A673 (cell line): ENCODE results near the gene ANKRD11. TPM values are rescaled to one million over a fixed set of nuclear protein-coding genes. Genes with fewer than 3 reads are reported as not detected.

Experiments
- BruUV-seq: library from RNA; stranded (reverse); fragments of 400-500 nt; replicated peaks from 2 replicates; lab custom pipeline; 2021; lab: Mats Ljungman, UMichigan
- CTCF ChIA-PET: fragments of 300-600 bp; sonication (Branson Sonifier 250); formaldehyde crosslinking; loops from one replicate; lab custom pipeline; 2022; ENCODE audit warnings: antibody characterized with exemption; lab: Charles Lee
- POLR2A ChIA-PET: fragments of 300-600 bp; sonication (Branson Sonifier 250); formaldehyde crosslinking; loops from one replicate; lab custom pipeline; 2022; ENCODE audit warnings: antibody characterized with exemption; ENCODE audit not compliant: low non-redundant PET; lab: Charles Lee
- DNase-seq: peaks from one replicate; pipeline ENCODE4 v3.0.0-alpha.2; 2015; ENCODE audit warnings: low spot score
- H3K27ac ChIP-seq: fragments of 200-600 bp; sonication (generic); 2 replicates; pipeline ENCODE4 v1.5.1; 2016; ENCODE audit warnings: mixed run types, low read depth, mild to moderate bottlenecking, mixed read lengths, antibody characterized with exemption, low read length; ENCODE audit not compliant: poor library complexity, severe bottlenecking
- H3K27me3 ChIP-seq: fragments of 200-600 bp; sonication (generic); replicated peaks from 2 replicates; pipeline ENCODE4 v1.6.1; 2017; ENCODE audit warnings: mixed run types, low read depth, mild to moderate bottlenecking, mixed read lengths, antibody characterized with exemption, low read length; ENCODE audit not compliant: insufficient read depth, poor library complexity
- H3K36me3 ChIP-seq: fragments of 200-600 bp; sonication (generic); 2 replicates; pipeline ENCODE4 v1.6.1; 2016; ENCODE audit warnings: mixed run types, mild to moderate bottlenecking, mixed read lengths, antibody characterized with exemption, low read length; ENCODE audit not compliant: insufficient read depth, poor library complexity, severe bottlenecking
- H3K4me1 ChIP-seq: fragments of 200-600 bp; sonication (generic); 2 replicates; pipeline ENCODE4 v1.6.1; 2017; ENCODE audit warnings: mixed run types, mild to moderate bottlenecking, mixed read lengths, antibody characterized with exemption, low read length; ENCODE audit not compliant: insufficient read depth, poor library complexity, severe bottlenecking
- H3K4me3 ChIP-seq: fragments of 200-600 bp; sonication (generic); 2 replicates; pipeline ENCODE4 v1.5.1; 2016; ENCODE audit warnings: low read depth, mixed run types, mild to moderate bottlenecking, mixed read lengths, low read length; ENCODE audit not compliant: poor library complexity, severe bottlenecking
- H3K9me3 ChIP-seq: fragments of 200-600 bp; sonication (generic); 2 replicates; pipeline ENCODE4 v1.6.1; 2016; ENCODE audit warnings: mixed run types, low read depth, mild to moderate bottlenecking, mixed read lengths, antibody characterized with exemption, low read length; ENCODE audit not compliant: poor library complexity, severe bottlenecking
- EZH2 ChIP-seq: fragments of 200-600 bp; sonication (generic); IDR thresholded peaks from 2 replicates; pipeline ENCODE4 v1.6.1; 2017; ENCODE audit warnings: borderline replicate concordance, low read depth, mild to moderate bottlenecking, mixed read lengths, antibody characterized with exemption, low read length; ENCODE audit not compliant: poor library complexity, severe bottlenecking
- intact Hi-C: fragments of 100-400 bp; cut with micrococcal nuclease; formaldehyde crosslinking; loops from one replicate; pipeline ENCODE4 v1.10.0; 2022; ENCODE audit not compliant: unreplicated experiment
- total RNA-seq: library from RNA; stranded (reverse); gene quantifications from 2 replicates; pipeline ENCODE4 v1.2.3, GENCODE V29; 2021
- TF ChIP-seq, protein P1 (sequence below): fragments of 300-800, 200-600 bp; sonication (generic); conservative IDR thresholded peaks from 2 replicates; pipeline ENCODE4 v1.5.1; 2017; ENCODE audit warnings: low read depth, mild to moderate bottlenecking, antibody characterized with exemption, low read length, moderate library complexity, mixed read lengths

The ANKRD11 gene
- total RNA-seq, 1 experiment from 2014 or later, result 217 TPM

GRCh38 chr16:89506113-89506504, 15.7 kb upstream of the ANKRD11 start:
- Histone ChIP-seq H3K4me3 (no peak overlapping the region), H3K27ac (no peak overlapping the region), H3K36me3 (peaks cover 9% of the 10 kb centered on the region), H3K27me3 (no peaks in the 10 kb centered on the region), H3K4me1 (peaks cover 21% of the 10 kb centered on the region), H3K9me3 (no peaks in the 10 kb centered on the region)
- intact Hi-C loops, result loop anchor here (5.0 to 10.0 kb wide), 2 partner anchors 174 to 261 kb away; no protein-coding TSS in a partner anchor
- TF ChIP-seq EZH2, result no peak
- TF ChIP-seq, protein P1, sequence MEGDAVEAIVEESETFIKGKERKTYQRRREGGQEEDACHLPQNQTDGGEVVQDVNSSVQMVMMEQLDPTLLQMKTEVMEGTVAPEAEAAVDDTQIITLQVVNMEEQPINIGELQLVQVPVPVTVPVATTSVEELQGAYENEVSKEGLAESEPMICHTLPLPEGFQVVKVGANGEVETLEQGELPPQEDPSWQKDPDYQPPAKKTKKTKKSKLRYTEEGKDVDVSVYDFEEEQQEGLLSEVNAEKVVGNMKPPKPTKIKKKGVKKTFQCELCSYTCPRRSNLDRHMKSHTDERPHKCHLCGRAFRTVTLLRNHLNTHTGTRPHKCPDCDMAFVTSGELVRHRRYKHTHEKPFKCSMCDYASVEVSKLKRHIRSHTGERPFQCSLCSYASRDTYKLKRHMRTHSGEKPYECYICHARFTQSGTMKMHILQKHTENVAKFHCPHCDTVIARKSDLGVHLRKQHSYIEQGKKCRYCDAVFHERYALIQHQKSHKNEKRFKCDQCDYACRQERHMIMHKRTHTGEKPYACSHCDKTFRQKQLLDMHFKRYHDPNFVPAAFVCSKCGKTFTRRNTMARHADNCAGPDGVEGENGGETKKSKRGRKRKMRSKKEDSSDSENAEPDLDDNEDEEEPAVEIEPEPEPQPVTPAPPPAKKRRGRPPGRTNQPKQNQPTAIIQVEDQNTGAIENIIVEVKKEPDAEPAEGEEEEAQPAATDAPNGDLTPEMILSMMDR, result no peak
- DNase-seq, result no peak
- ChIA-PET CTCF (no interaction called here), POLR2A (no interaction called here)
- BruUV-seq, result no TSS peak

- Histone ChIP-seq H3K4me1 (peaks cover 21% of the 10 kb centered on the region), H3K9me3 (no peaks in the 10 kb centered on the region), H3K4me3 (no peak overlapping the region), H3K27me3 (no peaks in the 10 kb centered on the region), H3K27ac (no peak overlapping the region), H3K36me3 (peaks cover 3% of the 10 kb centered on the region)
- DNase-seq, result peak; percentile 33
- BruUV-seq, result no TSS peak
- intact Hi-C loops, result loop anchor here (5.0 to 10.0 kb wide), 2 partner anchors 173 to 261 kb away; no protein-coding TSS in a partner anchor
- ChIA-PET POLR2A (no interaction called here), CTCF (no interaction called here)
- TF ChIP-seq EZH2, result no peak
- TF ChIP-seq, protein P1, result no peak
These were observed 15.1 kb upstream of the ANKRD11 start for GRCh38 chr16:89505204-89506112.

DNA sequence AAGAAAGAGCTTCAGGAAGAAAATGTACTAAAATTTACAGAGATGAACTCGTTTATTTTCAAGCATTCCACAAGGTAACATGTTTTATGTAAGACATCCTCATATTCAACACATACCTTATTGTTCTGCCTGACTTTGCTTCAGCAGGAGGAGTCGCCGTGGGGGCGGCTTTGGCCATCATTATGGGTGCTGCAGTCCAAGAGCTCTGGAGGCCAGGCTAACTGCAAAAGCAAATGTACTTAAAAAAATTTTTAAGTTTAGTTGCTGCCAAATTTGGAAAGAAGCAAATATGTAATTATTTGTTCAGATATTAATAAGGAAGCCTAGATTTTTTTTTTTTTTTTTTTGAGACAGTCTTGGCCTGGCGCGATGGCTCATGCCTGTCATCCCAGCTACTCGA, 13.7 kb upstream of the ANKRD11 start:
- H3K4me1 ChIP-seq, result peaks cover 16% of the 10 kb centered on the region
- ChIA-PET CTCF (no interaction called here), POLR2A (interaction anchor here (0.7 kb wide), 1 partner anchor 13 kb away, joined by 13 read pairs; no protein-coding TSS in a partner anchor)
- no peaks in the 10 kb centered on the region for H3K27me3 ChIP-seq
- DNase-seq, result no peak
- no peak overlapping the region for H3K4me3 ChIP-seq
- BruUV-seq, result no TSS peak
- no peaks in the 10 kb centered on the region for H3K9me3 ChIP-seq
- TF ChIP-seq EZH2, result no peak
- TF ChIP-seq, protein P1, result no peak
- H3K36me3 ChIP-seq, result no peaks in the 10 kb centered on the region
- no peak overlapping the region for H3K27ac ChIP-seq
- intact Hi-C loops, result loop anchor here (10.0 kb wide), 1 partner anchor 259 kb away; no protein-coding TSS in a partner anchor
